NCI-H226 (cell line): ENCODE measurements around the gene OVAAL.
A peak's percentile ranks its signal among the peaks of the same experiment; 100 is the strongest.
"Not testable (repeated sequence)": the region's sequence is repeated elsewhere in the genome, so short reads cannot be mapped to it uniquely, and the experiment has no call there.

Experiments
- DNase-seq: peaks from one replicate; pipeline ENCODE4 v3.0.0-alpha.2; 2015

The OVAAL gene

DNA sequence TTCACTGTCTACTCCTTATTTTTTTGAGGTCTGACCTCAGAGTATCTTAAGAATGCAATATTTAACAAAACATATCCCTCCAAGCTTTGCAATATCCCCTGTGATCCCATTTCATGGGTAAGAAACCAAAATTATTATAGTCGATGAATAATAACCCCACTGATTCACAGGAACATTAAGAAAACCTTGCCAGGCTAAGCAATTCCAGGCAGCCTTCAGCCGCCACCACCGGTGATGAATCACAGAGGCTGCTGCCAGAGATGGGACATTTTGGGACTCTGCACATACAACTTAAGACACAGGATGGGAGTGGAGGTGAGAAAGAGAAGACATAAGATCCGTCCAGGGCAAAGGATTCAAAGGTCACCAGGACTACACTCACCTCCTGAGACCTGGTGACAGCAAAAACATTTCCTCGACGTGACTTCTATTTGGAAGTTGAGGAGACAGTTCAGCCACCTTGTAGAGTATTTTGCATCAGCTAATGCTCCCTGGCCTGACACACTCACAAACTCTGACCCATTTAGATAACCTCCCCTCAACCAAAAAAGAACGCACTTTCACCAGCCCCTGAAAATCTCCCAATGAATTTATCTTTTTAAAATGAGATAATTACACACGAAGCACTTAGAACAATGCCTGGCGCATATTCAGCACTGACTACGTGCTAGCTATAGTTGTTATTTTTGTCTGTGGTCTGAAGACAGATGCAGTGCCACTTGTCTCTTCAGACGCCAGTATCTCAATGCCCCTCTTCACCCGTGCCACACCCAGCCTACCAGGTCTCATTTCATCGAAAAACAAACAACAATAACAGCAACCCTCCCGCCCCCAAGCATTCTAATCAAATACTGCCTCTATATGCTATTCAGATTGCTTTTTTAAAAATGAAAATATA lies 17.8 kb upstream of the OVAAL start:
- no peak for DNase-seq

DNA sequence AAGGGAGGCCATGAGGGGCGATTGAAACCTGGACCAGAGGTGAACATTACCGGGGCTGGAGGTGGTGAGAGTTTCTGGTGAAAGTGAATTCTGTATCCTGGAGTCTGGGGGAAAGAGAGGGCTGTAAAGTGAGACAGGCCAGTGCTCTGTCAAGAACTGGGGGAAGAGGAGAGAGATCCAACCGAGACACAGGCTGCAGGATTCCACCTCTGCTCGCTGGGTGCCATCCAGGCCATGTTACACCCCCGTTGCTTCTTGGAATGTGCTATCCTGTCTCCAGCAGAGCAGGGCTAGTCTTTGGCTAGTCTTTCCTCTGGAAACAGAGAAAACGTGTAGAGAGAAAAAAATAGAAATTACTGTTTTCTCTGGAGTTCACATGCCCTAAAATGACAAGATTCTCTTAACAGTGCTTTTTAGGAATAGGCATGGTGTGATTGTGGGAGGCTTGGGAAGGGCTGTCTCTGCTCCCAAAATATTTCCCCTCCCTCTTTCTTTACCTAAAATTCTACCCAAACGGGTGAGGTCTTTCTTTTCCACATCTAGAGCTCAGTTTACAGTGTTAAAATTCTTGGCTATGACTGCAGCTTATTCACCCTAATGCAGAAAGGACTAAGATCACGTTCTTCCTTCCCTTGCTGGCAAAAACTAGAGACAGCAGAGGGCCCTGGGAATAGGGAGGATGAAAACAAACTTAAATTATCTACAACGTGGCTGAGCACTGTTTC lies 16.5 kb upstream of the OVAAL start:
- no peak for DNase-seq

DNA sequence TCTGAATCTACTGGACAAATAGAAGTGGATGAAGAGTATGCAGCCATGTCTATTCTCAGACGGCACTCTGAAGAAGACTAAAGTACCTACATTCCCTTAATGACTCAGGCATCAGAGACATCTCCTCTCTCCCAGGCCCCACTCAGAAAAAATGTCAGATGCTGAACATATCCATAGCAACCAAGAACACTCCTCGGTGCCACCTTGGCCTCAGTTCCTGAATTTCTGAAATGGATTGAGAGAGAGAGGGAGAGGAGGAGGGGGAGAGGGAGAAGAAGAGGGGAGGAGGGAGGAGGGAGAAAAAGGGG lies 16.0 kb upstream of the OVAAL start:
- DNase-seq: peak; percentile 37

DNA sequence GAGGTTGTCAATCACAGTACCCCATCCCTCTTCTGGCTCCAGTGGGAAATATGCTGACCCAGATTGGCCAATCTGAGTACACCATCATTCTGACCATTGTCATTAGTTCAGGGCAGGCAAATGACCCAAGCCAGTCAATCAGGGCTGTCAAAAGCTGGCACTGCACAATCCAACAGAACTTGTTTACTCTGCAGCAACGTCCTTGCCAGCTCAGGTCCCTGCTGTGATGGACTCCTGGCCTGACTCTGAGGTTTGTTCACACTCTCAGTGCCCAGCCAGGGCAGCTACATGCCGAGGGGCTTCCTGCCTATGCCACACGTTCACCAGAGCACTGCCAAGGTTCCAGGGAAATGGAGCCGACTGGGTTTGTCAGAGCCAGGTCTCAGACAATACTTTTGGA lies 14.7 kb upstream of the OVAAL start:
- DNase-seq: no peak

DNA sequence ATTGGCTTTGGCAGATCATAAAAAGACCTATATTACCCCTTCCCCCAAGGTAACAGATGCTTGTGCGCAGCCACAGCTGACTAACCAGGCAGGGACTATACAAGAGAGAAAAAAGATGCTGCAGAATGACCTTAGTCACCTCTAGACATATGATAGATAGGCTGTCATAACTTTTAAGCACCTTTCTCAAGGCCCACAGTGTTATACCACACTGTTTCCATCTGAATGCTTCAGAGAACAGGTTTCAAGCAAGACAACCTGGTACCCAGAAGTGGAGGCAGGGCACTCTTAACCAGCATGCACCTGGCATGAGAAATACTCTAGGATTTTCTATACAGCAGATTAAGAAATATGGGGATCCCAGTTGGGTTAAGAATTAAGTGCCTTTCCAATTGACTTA lies 12.8 kb upstream of the OVAAL start:
- DNase-seq: no peak

DNA sequence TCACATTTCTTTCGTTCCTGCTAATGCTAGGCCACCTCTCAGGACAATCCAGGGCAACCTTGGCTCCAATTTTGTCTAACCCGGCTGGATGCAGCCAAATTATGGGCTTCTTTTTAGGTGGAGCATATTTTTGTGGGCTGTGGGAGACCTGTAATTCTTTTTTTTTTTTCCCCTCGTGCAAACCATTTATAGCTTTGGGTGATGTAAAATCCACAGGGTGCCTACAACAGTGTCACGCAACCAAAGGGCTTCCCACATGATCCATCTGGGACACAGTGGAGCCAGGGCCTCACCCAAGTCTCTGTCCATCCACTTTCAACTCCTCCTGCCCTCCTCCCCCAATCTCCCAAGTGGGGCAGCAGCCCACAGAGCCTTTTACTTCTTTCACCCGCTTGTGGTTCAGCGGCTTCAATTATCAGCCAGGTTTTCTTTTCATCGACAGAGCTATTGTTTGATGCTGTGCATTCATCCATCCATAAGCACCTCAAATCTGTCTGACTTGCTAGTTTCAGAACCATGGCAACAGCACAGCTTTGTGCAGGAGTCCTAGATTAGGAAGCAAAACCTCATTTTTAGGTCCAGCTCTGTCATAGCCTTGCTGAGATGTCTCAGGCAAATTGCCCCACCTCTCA lies 10.0 kb upstream of the OVAAL start:
- DNase-seq: no peak

DNA sequence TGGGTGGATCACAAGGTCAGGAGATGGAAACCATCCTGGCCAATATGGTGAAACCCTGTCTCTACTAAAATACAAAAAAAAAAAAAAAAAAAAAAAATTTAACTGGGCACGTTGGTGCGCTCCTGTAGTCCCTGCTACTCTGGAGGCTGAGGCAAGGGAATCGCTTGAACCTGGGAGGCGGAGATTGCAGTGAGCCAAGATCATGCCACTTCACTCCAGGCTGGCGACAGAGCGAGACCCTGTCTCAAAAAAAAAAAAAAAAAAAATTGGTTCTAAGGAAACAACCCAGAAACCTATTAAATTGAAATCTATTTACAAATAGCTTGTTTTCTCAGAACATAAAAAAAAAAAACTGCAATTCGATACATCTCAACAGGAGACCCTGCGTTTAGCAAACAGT lies 9.0 kb upstream of the OVAAL start:
- DNase-seq: not testable (repeated sequence)

DNA sequence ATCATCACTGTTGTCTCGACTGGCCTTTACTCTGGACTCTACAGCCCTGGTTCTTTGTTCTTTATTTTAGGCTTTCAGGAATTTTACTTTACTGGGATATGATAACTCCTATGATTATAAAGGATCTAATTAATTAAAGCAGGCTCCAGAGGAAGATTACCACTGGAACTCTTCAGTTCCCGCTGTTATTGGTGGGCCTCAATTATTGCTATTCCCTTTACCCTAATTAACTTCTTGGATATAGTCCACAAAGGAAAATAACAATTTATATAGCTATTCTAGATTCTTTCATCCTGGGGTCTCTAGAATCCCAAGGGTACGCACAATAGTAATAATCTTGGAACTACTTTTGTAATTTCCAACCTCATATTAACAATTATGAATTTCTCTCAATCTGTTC lies 8.5 kb upstream of the OVAAL start:
- DNase-seq: no peak

DNA sequence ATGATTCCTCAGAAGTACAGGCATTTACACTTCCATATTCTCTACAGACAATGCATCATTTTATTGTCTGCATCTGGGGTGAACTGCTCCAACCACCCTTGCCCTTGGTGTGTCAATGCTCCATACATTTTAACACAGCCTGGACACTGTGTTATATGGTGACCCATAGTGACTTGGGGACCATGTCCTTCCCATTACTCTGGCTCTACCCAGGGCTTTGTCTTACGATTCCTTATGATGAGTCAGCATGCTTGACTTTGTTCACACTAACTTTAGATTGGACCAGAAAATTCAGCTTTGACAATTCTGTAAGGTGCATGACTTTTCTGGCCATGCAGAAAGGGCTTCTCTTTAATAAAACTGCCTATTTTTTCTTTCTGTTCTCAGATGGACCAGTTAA lies 6.8 kb upstream of the OVAAL start:
- no peak for DNase-seq

DNA sequence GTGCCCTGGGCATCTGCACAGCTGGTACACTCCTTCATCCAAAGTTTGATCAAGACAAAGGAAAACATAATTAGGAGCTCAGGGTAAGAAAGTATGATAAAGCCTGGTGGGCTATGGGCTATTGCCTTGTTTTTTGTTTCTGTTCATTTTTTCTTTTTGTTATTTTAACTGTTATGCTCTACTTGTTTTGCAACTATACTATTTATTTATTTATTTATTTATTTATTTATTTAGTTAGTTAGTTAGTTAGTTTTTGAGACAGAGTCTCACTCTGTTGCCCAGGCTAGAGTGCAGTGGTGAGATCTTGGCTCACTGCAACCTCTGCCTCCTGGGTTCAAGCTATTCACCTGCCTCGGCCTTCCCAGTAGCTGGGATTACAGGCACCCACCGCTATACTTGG lies 5.7 kb upstream of the OVAAL start:
- not testable (repeated sequence) for DNase-seq

DNA sequence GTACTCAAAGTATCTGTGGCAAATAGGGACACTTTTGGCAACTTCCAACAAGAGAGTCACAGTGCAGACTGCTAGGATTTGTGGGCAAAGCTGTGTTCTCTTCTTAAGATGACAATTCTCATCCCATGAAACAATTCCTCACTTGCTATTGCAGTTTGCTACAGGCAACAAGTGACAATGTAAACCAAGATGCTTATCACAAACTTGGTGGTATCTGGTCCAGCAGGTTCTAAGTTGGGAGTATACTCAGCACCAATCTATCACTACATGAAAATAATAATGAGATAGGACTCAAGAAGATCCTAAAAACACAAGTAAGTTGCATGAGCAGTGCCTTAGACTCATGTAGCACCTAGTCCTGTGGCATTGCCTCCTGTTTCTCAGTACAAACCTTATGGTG lies 3.4 kb upstream of the OVAAL start:
- no peak for DNase-seq

DNA sequence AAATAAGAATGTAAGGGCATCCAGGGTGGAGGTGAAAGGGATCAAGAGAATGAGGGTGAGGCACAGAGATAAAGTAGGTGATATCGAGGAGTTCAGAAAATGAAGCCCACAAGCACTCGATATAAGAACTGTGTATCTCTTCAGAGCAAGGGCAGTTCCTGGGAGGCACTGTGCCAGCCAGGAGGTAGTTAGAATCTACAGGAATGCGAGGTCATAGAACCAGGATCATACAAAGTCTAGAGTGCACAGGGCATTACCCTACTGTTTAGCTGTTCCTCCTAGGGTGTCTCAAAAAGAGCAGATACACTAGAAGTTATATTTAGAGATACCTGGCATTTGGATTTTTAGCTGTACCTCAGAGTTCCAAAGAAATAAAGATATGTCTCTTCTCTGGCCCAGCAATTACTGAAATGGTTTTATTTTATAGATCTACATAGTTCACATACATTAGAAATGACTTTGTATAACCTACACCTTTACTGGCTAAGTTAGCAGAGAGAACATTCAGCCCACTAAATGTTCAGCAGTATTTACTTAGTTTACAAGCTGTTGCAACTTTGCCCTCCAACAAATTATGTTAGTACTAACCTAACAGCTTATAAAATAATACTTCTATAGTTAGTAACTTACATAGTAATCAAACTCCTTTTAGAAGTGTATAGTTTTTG lies 1.6 kb downstream of the OVAAL start:
- DNase-seq: peak; percentile 74

DNA sequence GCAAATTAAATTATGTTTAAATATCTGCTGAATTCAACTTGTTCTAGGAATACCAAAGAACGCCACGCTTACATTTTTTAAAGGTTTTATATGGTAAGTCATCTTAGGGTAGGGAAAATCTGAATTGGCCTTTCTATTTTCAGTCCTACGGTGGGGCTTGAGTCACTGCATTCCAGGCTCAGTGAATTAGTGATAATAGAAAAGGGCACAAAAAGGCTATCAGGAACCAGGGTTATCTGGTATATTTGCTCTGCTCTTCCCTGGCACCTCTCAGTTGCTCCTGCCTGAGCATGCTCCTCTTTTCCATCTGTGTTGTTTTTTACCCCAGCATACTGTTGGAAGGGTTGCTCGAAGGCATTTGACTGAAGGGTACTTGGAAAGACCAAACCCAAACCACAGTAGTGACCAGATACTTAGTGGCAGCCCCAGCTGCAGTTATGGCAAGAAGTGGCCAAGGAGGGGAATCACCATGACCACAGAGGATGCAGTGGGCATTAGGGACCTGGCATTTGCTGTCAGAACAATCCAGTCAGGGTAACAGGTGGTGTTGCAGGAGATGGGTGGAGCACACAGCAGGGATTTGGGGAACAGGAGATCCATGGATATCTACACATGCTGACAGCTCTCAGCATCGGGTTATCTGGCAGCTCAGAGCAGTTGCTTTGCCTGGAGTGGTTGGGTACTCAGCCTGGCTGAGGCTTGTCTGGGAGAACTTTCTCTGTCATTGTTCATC lies 2.3 kb downstream of the OVAAL start:
- peak; percentile 85 for DNase-seq

DNA sequence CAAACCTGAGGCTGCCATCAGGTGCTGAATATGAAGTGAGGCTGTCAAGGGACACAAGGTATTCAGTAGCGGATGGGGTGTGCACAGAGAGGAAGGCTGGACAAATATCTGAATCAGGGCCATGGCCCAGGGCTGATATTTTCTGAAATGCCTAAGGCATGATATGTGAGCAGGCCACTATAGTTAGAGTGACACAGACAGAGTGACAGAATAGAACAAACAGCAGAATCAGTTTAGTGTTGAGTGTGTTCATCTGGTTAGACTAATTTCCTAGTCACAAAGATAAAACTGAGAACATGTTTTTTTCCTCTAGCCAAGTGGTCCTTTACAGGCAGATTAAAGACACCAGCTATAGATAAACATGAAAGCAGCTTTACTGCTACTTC lies 3.9 kb downstream of the OVAAL start:
- no peak for DNase-seq

DNA sequence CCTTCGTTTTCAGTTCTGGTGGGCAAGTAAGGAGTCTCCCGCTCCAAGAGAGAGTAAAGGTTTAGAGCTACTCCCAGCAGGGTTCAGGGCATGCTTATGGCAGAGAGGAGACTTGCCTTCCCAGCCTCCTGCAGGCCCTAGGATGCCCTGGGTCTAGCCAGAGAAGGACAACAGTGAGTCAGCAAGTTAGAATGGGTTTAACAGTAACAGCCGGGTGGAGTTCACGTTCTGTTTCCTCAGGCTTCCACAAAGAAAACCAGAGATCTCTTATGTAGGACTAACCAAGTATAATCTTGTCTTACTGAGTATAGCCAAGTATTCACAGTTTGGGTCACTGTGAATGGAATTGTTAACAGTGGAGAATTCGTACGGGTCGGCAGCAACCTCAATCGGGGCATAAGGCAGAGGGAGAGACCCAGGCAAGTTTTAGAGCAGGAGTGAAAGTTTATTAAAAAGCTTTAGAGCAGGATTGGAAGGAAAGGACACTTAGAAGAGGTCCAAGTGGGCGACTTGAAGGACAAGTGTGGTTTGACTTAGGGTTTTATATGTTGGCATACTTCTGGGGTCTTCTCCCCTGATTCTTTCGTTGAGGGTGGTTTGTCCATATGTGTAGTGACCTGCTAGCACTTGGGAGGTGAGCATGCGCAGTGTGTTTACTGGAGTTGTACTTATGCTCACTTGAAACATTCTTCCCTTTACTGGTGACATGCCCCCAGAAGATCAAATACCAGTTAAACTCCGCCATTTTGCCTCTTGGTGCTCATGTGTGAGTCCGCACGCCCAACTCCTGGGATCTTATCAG lies 4.5 kb downstream of the OVAAL start:
- peak; percentile 70 for DNase-seq

DNA sequence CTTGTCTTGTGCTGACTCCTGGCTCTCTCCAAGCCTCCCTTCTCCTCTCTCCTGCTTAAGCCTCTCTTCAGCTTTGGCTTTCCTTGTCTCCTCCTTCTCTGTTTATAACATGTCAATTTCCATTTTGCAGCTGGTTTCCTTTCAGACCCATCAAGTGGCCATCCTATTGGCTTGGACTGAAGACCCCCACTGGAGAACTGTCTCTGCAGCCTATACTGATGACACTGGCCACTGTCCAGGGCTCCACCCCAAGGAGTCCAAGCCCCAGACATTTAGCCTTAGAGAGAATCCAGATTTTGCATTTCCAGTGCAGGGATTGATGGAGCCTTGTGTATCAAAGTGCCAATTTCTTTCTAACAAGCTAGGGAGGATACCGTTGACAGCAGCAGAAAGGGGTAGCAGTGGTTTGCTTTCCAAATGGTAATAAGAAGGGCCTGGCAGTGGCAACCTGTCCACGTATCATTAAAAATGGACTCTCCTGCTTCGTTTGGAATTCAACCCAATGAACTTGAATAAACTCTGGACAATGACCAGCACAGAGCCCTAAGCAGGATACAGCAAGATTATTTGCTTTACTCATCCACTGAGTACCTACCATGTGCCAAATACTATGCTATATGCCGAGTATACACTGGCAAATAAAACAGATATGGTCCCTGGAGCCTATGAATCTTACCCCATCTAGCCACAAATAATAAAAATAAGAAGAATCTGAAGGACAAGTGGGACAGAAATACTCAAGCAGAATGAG lies 6.5 kb downstream of the OVAAL start:
- no peak for DNase-seq

DNA sequence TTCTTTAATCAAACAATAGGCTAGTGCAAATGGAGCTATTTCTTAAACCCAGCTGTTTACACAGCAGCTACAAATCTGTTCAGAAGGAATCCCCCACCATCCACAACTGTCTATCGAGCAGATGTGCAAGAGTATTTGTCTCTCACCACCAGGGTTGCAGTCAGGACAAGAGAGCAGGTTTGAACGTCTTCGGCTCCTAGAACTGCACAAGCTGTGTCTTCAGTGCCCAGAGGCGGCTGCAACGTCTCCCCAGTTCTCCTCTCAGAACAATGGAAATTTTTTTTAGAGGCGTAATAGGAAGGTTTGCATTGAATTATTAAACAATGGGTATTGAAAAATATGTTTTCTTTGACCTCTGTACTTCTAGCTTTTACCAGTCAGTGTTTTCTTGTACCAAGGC lies 7.3 kb downstream of the OVAAL start:
- no peak for DNase-seq

DNA sequence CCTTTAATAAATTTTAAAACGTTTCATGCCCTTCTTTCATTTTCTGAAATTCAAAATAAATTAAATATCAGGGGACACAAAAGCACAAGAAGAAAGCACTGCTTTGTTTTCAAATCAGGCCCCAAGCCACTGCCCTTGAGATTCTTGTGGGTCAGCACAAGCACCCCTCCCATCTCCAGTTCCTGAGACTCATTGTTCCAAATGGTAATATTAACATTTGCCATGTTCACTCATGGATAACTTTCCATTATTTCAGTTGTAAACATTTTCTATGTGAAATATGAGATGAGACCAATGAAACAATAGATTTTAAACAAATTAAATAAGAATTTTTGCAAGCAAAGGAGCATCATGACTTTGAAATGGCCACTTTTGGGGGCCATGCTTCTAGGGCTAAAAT lies 7.7 kb downstream of the OVAAL start:
- no peak for DNase-seq

DNA sequence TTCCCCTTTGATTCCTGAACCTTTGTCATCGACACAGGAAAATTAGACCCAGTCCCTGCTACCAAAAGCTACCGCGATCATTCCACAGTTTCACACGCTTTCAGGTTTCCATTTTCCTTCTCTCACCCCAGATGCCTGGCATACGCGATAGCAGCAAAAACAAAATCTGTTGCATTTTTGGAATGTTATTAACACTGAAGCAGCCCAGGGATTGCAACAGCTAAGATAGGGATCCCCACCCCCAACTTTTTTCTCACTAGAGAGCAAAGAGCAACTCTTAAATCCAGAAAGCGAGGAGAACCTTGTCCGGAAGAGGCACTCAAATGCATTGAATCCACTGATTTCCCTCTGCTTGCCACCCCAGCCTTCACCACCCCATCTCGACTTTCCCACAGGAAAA lies 8.9 kb downstream of the OVAAL start:
- DNase-seq: no peak

DNA sequence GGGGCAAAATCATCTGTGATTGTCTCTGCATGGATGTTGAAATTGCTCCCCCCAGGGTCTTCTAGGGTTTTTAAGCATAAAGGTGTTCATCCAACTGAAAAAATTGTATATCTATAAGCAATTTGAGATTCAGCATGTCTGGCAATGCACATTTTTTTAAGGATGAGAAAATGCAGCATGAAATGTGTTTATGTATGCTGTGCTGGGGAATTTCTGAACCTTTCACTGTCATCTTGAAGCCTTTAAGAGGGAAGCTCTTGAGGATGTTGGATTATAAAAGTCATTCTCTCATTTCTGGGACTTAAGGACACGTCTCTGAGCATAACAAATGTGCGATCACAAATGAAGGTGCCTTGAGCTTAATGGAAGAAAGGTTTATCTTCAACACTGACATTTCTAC lies 9.4 kb downstream of the OVAAL start:
- DNase-seq: no peak
